Lower leg skin (tissue), 3 donors: ENCODE data around the gene HPS5.

Experiments
- POLR2A ChIP-seq, 2 donors: fragments of 450-650 bp; IDR thresholded peaks; one replicate each; pipeline ENCODE4 v1.6.1; 2016 to 2017; ENCODE audit warnings: antibody characterized with exemption in 2 of 2, mild to moderate bottlenecking in 1 of 2, moderate library complexity in 1 of 2
- TF ChIP-seq, protein P1 (sequence below), 3 donors: fragments of 450-650 bp; IDR thresholded peaks; one replicate each; pipeline ENCODE4 v1.5.1; 2016; ENCODE audit warnings: antibody characterized with exemption in 3 of 3, mild to moderate bottlenecking in 3 of 3, moderate library complexity in 2 of 3

- TF ChIP-seq, protein P1, sequence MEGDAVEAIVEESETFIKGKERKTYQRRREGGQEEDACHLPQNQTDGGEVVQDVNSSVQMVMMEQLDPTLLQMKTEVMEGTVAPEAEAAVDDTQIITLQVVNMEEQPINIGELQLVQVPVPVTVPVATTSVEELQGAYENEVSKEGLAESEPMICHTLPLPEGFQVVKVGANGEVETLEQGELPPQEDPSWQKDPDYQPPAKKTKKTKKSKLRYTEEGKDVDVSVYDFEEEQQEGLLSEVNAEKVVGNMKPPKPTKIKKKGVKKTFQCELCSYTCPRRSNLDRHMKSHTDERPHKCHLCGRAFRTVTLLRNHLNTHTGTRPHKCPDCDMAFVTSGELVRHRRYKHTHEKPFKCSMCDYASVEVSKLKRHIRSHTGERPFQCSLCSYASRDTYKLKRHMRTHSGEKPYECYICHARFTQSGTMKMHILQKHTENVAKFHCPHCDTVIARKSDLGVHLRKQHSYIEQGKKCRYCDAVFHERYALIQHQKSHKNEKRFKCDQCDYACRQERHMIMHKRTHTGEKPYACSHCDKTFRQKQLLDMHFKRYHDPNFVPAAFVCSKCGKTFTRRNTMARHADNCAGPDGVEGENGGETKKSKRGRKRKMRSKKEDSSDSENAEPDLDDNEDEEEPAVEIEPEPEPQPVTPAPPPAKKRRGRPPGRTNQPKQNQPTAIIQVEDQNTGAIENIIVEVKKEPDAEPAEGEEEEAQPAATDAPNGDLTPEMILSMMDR (IDR thresholded peaks at IDR 0.05): no peak
- TF ChIP-seq POLR2A (IDR thresholded peaks at IDR 0.05): no peak
Measured at GRCh38 chr11:18371279-18371678, 49.3 kb upstream of the HPS5 start.
